Vagina (tissue), 2 donors: ENCODE data around the gene ATP2B2.

Experiments
- POLR2AphosphoS5 ChIP-seq, 2 donors: sonication (generic); formaldehyde crosslinking; IDR thresholded peaks; one replicate each; pipeline ENCODE4 v1.9.0; 2017; ENCODE audit warnings: antibody characterized with exemption in 2 of 2, mild to moderate bottlenecking in 2 of 2, low read depth in 1 of 2; ENCODE audit not compliant: insufficient read depth in 1 of 2
- TF ChIP-seq, protein P1 (sequence below), 3 experiments: fragments of 450-650 bp in 2 of 3; fragments of 200-600 bp in 1 of 3; sonication (generic) in 1 of 3; IDR thresholded peaks; one replicate each; pipeline ENCODE4 v1.5.1; 2017 to 2019; ENCODE audit warnings: antibody characterized with exemption in 3 of 3, mild to moderate bottlenecking in 2 of 3, moderate library complexity in 2 of 3

GRCh38 chr3:10480871-10481378, 24.5 kb downstream of the ATP2B2 start:
- TF ChIP-seq, protein P1, sequence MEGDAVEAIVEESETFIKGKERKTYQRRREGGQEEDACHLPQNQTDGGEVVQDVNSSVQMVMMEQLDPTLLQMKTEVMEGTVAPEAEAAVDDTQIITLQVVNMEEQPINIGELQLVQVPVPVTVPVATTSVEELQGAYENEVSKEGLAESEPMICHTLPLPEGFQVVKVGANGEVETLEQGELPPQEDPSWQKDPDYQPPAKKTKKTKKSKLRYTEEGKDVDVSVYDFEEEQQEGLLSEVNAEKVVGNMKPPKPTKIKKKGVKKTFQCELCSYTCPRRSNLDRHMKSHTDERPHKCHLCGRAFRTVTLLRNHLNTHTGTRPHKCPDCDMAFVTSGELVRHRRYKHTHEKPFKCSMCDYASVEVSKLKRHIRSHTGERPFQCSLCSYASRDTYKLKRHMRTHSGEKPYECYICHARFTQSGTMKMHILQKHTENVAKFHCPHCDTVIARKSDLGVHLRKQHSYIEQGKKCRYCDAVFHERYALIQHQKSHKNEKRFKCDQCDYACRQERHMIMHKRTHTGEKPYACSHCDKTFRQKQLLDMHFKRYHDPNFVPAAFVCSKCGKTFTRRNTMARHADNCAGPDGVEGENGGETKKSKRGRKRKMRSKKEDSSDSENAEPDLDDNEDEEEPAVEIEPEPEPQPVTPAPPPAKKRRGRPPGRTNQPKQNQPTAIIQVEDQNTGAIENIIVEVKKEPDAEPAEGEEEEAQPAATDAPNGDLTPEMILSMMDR (IDR thresholded peaks at IDR 0.05), result no peak
- no peak for TF ChIP-seq POLR2AphosphoS5 (IDR thresholded peaks at IDR 0.05; ENCODE audit: insufficient read depth in 1 of 2, low read depth in 1 of 2)
